Measurements from ENCODE around the gene CLEC19A. TPM values are rescaled to one million over a fixed set of nuclear protein-coding genes. Genes with fewer than 3 reads are reported as not detected.

CLEC19A gene
- total RNA-seq, 1 experiment from 2014 or later, result not detected

DNA sequence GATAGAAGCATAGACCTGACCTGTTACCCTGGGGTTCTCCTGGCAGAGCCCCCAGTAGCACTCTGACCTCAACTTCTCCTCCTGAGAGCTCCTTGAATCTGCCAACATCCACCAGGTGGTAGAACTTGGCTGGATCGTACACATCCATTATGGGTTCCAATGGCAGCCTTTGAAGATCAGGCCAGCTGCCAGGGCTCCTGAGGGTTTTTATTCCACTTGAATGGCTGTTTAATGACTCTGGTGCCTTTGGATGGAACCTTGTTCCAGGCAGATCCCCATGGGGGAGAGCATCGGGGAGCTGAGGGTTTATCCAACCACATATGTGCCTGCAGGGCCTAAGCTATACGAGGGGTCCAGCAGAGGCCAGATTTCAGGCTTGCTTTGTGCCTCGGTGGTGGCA lies 47.1 kb upstream of the CLEC19A start:
- no TSS peak for BruUV-seq (replicated peaks)
- TF ChIP-seq, protein P1, sequence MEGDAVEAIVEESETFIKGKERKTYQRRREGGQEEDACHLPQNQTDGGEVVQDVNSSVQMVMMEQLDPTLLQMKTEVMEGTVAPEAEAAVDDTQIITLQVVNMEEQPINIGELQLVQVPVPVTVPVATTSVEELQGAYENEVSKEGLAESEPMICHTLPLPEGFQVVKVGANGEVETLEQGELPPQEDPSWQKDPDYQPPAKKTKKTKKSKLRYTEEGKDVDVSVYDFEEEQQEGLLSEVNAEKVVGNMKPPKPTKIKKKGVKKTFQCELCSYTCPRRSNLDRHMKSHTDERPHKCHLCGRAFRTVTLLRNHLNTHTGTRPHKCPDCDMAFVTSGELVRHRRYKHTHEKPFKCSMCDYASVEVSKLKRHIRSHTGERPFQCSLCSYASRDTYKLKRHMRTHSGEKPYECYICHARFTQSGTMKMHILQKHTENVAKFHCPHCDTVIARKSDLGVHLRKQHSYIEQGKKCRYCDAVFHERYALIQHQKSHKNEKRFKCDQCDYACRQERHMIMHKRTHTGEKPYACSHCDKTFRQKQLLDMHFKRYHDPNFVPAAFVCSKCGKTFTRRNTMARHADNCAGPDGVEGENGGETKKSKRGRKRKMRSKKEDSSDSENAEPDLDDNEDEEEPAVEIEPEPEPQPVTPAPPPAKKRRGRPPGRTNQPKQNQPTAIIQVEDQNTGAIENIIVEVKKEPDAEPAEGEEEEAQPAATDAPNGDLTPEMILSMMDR (IDR thresholded peaks at IDR 0.05; ENCODE audit: insufficient read depth in 1 of 2, low read depth in 1 of 2, low read length in 1 of 2, severe bottlenecking in 1 of 2, unreplicated experiment in 1 of 2), result no peak
- ChIA-PET CTCF (no interaction called here), POLR2A (no interaction called here)
- Histone ChIP-seq H3K27me3 (replicated peaks; ENCODE audit: control insufficient read depth, insufficient read depth, low read length) (no peaks in the 10 kb centered on the region), H3K9me3 (peaks cover 3% of the 10 kb centered on the region; the same call in 1 of the 2 replicates), H3K4me1 (no peaks in the 10 kb centered on the region), H3K4me3 (ENCODE audit: low read depth, low read length) (no peak overlapping the region), H3K36me3 (ENCODE audit: control insufficient read depth, insufficient read depth, low read length) (no peaks in the 10 kb centered on the region)
- H3K9me3 Mint-ChIP-seq (ENCODE audit: unreplicated experiment), result peaks cover 24% of the 10 kb centered on the region
- H3K27me3 Mint-ChIP-seq (ENCODE audit: insufficient read depth, unreplicated experiment), result no peaks in the 10 kb centered on the region
- H3K27ac Mint-ChIP-seq (ENCODE audit: unreplicated experiment), result no peak overlapping the region
- no peak for DNase-seq
- no peaks in the 10 kb centered on the region for H3K4me1 Mint-ChIP-seq (ENCODE audit: low read depth, unreplicated experiment)
- H3K4me3 Mint-ChIP-seq (ENCODE audit: unreplicated experiment), result no peak overlapping the region
- intact Hi-C loops (cut with micrococcal nuclease; ENCODE audit: unreplicated experiment), result no loop called here
- H3K36me3 Mint-ChIP-seq (ENCODE audit: insufficient read depth, unreplicated experiment), result no peaks in the 10 kb centered on the region

- Mint-ChIP-seq H3K27ac (ENCODE audit: unreplicated experiment) (no peak overlapping the region), H3K9me3 (ENCODE audit: unreplicated experiment) (peaks cover 24% of the 10 kb centered on the region), H3K27me3 (ENCODE audit: insufficient read depth, unreplicated experiment) (no peaks in the 10 kb centered on the region), H3K4me3 (ENCODE audit: unreplicated experiment) (no peak overlapping the region), H3K4me1 (ENCODE audit: low read depth, unreplicated experiment) (no peaks in the 10 kb centered on the region), H3K36me3 (ENCODE audit: insufficient read depth, unreplicated experiment) (no peaks in the 10 kb centered on the region)
- TF ChIP-seq, protein P1 (IDR thresholded peaks at IDR 0.05; ENCODE audit: insufficient read depth in 1 of 2, low read depth in 1 of 2, low read length in 1 of 2, severe bottlenecking in 1 of 2, unreplicated experiment in 1 of 2), result no peak
- intact Hi-C loops (cut with micrococcal nuclease; ENCODE audit: unreplicated experiment), result no loop called here
- Histone ChIP-seq H3K9me3 (peaks cover 3% of the 10 kb centered on the region; the same call in 1 of the 2 replicates), H3K4me1 (no peaks in the 10 kb centered on the region), H3K4me3 (ENCODE audit: low read depth, low read length) (no peak overlapping the region), H3K36me3 (ENCODE audit: control insufficient read depth, insufficient read depth, low read length) (no peaks in the 10 kb centered on the region), H3K27me3 (replicated peaks; ENCODE audit: control insufficient read depth, insufficient read depth, low read length) (no peaks in the 10 kb centered on the region)
- no TSS peak for BruUV-seq (replicated peaks)
- CTCF ChIA-PET, result no interaction called here
- POLR2A ChIA-PET, result no interaction called here
- DNase-seq, result no peak
Observed at GRCh38 chr16:19239511-19240155, 45.9 kb upstream of the CLEC19A start.

- DNase-seq, result no peak
- POLR2A ChIA-PET, result no interaction called here
- TF ChIP-seq, protein P1 (IDR thresholded peaks at IDR 0.05; ENCODE audit: insufficient read depth in 1 of 2, low read depth in 1 of 2, low read length in 1 of 2, severe bottlenecking in 1 of 2, unreplicated experiment in 1 of 2), result no peak
- H3K27me3 ChIP-seq (replicated peaks; ENCODE audit: control insufficient read depth, insufficient read depth, low read length), result no peaks in the 10 kb centered on the region
- H3K4me1 ChIP-seq, result no peaks in the 10 kb centered on the region
- peaks cover 15% of the 10 kb centered on the region for H3K9me3 Mint-ChIP-seq (ENCODE audit: unreplicated experiment)
- H3K4me1 Mint-ChIP-seq (ENCODE audit: low read depth, unreplicated experiment), result no peaks in the 10 kb centered on the region
- H3K36me3 ChIP-seq (ENCODE audit: control insufficient read depth, insufficient read depth, low read length), result no peaks in the 10 kb centered on the region
- H3K36me3 Mint-ChIP-seq (ENCODE audit: insufficient read depth, unreplicated experiment), result no peaks in the 10 kb centered on the region
- no peak overlapping the region for H3K4me3 Mint-ChIP-seq (ENCODE audit: unreplicated experiment)
- peaks cover 1% of the 10 kb centered on the region; the same call in 1 of the 2 replicates for H3K9me3 ChIP-seq
- BruUV-seq (replicated peaks), result no TSS peak
- intact Hi-C loops (cut with micrococcal nuclease; ENCODE audit: unreplicated experiment), result no loop called here
- CTCF ChIA-PET, result no interaction called here
- no peak overlapping the region for H3K4me3 ChIP-seq (ENCODE audit: low read depth, low read length)
- no peaks in the 10 kb centered on the region for H3K27me3 Mint-ChIP-seq (ENCODE audit: insufficient read depth, unreplicated experiment)
- H3K27ac Mint-ChIP-seq (ENCODE audit: unreplicated experiment), result no peak overlapping the region
Observed at GRCh38 chr16:19240494-19240893, 45.0 kb upstream of the CLEC19A start.
